Measurements from ENCODE around the gene PCSK2.

DNA sequence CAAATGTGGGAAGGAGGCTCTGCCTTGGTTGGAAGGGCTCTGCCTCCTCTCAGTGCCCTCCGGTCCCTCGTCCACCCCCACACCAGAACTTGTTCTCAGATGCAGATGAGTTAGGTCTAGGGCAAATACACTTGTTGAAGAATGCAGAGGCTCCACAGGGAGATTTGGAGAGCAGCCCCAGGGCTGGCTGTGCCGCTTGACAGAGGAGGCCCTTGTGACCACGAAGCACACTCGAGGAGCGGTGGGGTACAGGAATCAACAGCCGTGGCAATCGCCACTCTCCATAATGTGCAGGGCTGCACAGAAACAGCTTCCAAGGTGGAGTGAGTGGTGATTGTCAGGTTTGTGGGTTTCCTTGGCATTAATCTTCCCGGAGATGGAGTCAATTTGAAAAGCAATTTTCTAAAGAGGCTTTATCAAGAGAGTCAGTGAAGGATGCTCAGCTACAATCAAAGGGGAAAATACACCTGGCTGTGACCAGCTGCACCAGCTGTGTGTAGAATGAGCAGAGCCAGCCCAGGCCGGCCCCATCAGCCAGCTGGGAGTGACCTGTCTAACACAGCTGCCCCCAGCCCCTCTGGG, 244.9 kb downstream of the PCSK2 start:
- TF ChIP-seq, protein P1, sequence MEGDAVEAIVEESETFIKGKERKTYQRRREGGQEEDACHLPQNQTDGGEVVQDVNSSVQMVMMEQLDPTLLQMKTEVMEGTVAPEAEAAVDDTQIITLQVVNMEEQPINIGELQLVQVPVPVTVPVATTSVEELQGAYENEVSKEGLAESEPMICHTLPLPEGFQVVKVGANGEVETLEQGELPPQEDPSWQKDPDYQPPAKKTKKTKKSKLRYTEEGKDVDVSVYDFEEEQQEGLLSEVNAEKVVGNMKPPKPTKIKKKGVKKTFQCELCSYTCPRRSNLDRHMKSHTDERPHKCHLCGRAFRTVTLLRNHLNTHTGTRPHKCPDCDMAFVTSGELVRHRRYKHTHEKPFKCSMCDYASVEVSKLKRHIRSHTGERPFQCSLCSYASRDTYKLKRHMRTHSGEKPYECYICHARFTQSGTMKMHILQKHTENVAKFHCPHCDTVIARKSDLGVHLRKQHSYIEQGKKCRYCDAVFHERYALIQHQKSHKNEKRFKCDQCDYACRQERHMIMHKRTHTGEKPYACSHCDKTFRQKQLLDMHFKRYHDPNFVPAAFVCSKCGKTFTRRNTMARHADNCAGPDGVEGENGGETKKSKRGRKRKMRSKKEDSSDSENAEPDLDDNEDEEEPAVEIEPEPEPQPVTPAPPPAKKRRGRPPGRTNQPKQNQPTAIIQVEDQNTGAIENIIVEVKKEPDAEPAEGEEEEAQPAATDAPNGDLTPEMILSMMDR (IDR thresholded peaks at IDR 0.05; ENCODE audit: extremely low read depth in 1 of 2, insufficient read depth in 1 of 2, low read depth in 1 of 2, low read length in 2 of 2), result no peak
- no peak for TF ChIP-seq POLR2AphosphoS5 (IDR thresholded peaks at IDR 0.05; ENCODE audit: insufficient read depth, low read depth, low read length)

Measured in endothelial cell of umbilical vein (primary cell).